Measurements from ENCODE around the gene SEPTIN14. TPM values are rescaled to one million over a fixed set of nuclear protein-coding genes. Genes with fewer than 3 reads are reported as not detected.
"Not testable (repeated sequence)": the region's sequence is repeated elsewhere in the genome, so short reads cannot be mapped to it uniquely, and the experiment has no call there.

The SEPTIN14 gene
- total RNA-seq, 1 experiment from 2014 or later = not detected

DNA sequence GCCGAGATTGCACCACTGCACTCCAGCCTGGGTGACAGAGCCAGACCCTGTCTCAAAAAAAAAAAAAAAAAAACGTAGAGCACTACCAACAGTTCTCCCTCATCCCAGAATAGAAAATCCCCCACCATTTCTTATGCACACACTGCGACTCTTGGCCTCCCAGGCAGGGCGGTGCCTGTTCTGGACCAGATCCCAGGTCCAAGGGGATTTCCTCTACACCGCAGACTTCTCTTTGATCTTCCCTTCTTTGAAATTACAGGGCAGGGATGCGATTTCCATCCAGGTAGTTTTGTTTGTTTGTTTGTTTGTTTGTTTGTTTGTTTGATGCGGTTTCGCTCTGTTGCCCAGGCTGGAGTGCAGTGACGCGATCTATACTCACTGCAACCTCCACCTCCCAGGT, 91.8 kb downstream of the SEPTIN14 start:
- TF ChIP-seq EZH2 (IDR thresholded peaks at IDR 0.05; ENCODE audit: borderline replicate concordance, low read depth, low read length, poor library complexity, severe bottlenecking) = no peak
- TF ChIP-seq, protein P1, sequence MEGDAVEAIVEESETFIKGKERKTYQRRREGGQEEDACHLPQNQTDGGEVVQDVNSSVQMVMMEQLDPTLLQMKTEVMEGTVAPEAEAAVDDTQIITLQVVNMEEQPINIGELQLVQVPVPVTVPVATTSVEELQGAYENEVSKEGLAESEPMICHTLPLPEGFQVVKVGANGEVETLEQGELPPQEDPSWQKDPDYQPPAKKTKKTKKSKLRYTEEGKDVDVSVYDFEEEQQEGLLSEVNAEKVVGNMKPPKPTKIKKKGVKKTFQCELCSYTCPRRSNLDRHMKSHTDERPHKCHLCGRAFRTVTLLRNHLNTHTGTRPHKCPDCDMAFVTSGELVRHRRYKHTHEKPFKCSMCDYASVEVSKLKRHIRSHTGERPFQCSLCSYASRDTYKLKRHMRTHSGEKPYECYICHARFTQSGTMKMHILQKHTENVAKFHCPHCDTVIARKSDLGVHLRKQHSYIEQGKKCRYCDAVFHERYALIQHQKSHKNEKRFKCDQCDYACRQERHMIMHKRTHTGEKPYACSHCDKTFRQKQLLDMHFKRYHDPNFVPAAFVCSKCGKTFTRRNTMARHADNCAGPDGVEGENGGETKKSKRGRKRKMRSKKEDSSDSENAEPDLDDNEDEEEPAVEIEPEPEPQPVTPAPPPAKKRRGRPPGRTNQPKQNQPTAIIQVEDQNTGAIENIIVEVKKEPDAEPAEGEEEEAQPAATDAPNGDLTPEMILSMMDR (conservative IDR thresholded peaks at IDR 0.05; ENCODE audit: low read depth, low read length) = no peak
- no peaks in the 10 kb centered on the region for H3K27me3 ChIP-seq (replicated peaks; ENCODE audit: insufficient read depth, low read depth, low read length, poor library complexity)
- no peak overlapping the region for H3K27ac ChIP-seq (ENCODE audit: low read depth, low read length, poor library complexity, severe bottlenecking)
- H3K36me3 ChIP-seq (ENCODE audit: insufficient read depth, low read length, poor library complexity, severe bottlenecking) = no peaks in the 10 kb centered on the region
- H3K9me3 ChIP-seq (ENCODE audit: low read depth, low read length, poor library complexity, severe bottlenecking) = no peaks in the 10 kb centered on the region
- ChIA-PET CTCF (no interaction called here), POLR2A (ENCODE audit: low non-redundant PET) (no interaction called here)
- intact Hi-C loops (cut with micrococcal nuclease; ENCODE audit: unreplicated experiment) = no loop called here
- DNase-seq (ENCODE audit: low spot score) = no peak
- no peaks in the 10 kb centered on the region for H3K4me1 ChIP-seq (ENCODE audit: insufficient read depth, low read length, poor library complexity, severe bottlenecking)
- BruUV-seq (replicated peaks) = no TSS peak
- no peak overlapping the region for H3K4me3 ChIP-seq (ENCODE audit: low read depth, low read length, poor library complexity, severe bottlenecking)

DNA sequence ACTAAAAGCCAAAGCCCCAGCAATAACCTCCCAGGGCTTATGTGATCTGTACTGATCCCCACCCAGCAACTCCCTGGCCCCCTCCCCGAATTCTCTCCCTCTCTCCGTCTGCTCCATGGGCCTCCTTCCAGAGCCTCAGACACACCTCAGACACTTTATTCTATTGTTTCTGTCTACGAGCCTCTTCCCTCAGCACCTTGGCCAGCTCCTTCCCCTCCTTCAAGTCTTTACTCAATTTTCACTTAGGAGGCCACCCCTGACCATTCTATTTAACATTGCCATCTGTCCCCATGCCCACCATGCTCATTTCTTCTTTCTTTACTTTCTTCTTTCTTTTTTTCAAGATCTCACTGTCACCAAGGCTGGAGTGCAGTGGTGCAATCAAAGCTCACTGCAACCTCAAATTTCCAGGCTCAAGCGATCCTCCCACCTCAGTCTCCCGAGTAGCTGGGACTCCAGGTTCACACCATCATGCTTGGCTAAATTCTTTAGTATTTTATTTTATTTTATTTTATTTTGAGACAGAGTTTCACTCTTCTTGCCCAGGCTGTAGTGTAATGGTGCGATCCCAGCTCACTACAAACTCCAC, 109.2 kb downstream of the SEPTIN14 start:
- H3K9me3 ChIP-seq (ENCODE audit: low read depth, low read length, poor library complexity, severe bottlenecking); DNase-seq (ENCODE audit: low spot score); H3K27ac ChIP-seq (ENCODE audit: low read depth, low read length, poor library complexity, severe bottlenecking); BruUV-seq (replicated peaks); H3K27me3 ChIP-seq (replicated peaks; ENCODE audit: insufficient read depth, low read depth, low read length, poor library complexity); intact Hi-C loops (cut with micrococcal nuclease; ENCODE audit: unreplicated experiment); CTCF ChIA-PET; POLR2A ChIA-PET (ENCODE audit: low non-redundant PET); H3K36me3 ChIP-seq (ENCODE audit: insufficient read depth, low read length, poor library complexity, severe bottlenecking); H3K4me3 ChIP-seq (ENCODE audit: low read depth, low read length, poor library complexity, severe bottlenecking); H3K4me1 ChIP-seq (ENCODE audit: insufficient read depth, low read length, poor library complexity, severe bottlenecking): not testable (repeated sequence)

- CTCF ChIA-PET; DNase-seq (ENCODE audit: low spot score); POLR2A ChIA-PET (ENCODE audit: low non-redundant PET); H3K27me3 ChIP-seq (replicated peaks; ENCODE audit: insufficient read depth, low read depth, low read length, poor library complexity); BruUV-seq (replicated peaks); H3K9me3 ChIP-seq (ENCODE audit: low read depth, low read length, poor library complexity, severe bottlenecking); intact Hi-C loops (cut with micrococcal nuclease; ENCODE audit: unreplicated experiment); H3K4me1 ChIP-seq (ENCODE audit: insufficient read depth, low read length, poor library complexity, severe bottlenecking); H3K27ac ChIP-seq (ENCODE audit: low read depth, low read length, poor library complexity, severe bottlenecking); H3K36me3 ChIP-seq (ENCODE audit: insufficient read depth, low read length, poor library complexity, severe bottlenecking); H3K4me3 ChIP-seq (ENCODE audit: low read depth, low read length, poor library complexity, severe bottlenecking): not testable (repeated sequence)
- TF ChIP-seq, protein P1 (conservative IDR thresholded peaks at IDR 0.05; ENCODE audit: low read depth, low read length) = 0 out of 2 replicates have a peak, but pooled peaks have one; percentile 12
These were observed 117.8 kb downstream of the SEPTIN14 start for GRCh38 chr7:55744706-55745105.

Other genes with a start within 250 kb of the SEPTIN14 start
- gene ZNF713, start 24.7 kb upstream of the SEPTIN14 start, total RNA-seq (2021) = 6.7 and 7.8 TPM in 2 replicates
- gene MRPS17, start 89.1 kb upstream of the SEPTIN14 start, total RNA-seq (2021) = 23.3 and 29.1 TPM in 2 replicates
- 91.8 and 93.7 TPM in 2 replicates for gene NIPSNAP2, start 101.8 kb upstream of the SEPTIN14 start, total RNA-seq (2021)
- gene PSPH, start 188.7 kb upstream of the SEPTIN14 start, total RNA-seq (2021) = 59.0 and 83.8 TPM in 2 replicates
- gene CCT6A, start 189.0 kb upstream of the SEPTIN14 start, total RNA-seq (2021) = 321 and 359 TPM in 2 replicates
- gene SUMF2, start 201.5 kb upstream of the SEPTIN14 start, total RNA-seq (2021) = 157 and 159 TPM in 2 replicates
- 2.0 and 2.3 TPM in 2 replicates for gene PHKG1, start 230.2 kb upstream of the SEPTIN14 start, total RNA-seq (2021)
- gene CHCHD2, start 243.7 kb upstream of the SEPTIN14 start, total RNA-seq (2021) = 494 and 533 TPM in 2 replicates